ENCODE results near the gene ABCC1.

Gene ABCC1

DNA sequence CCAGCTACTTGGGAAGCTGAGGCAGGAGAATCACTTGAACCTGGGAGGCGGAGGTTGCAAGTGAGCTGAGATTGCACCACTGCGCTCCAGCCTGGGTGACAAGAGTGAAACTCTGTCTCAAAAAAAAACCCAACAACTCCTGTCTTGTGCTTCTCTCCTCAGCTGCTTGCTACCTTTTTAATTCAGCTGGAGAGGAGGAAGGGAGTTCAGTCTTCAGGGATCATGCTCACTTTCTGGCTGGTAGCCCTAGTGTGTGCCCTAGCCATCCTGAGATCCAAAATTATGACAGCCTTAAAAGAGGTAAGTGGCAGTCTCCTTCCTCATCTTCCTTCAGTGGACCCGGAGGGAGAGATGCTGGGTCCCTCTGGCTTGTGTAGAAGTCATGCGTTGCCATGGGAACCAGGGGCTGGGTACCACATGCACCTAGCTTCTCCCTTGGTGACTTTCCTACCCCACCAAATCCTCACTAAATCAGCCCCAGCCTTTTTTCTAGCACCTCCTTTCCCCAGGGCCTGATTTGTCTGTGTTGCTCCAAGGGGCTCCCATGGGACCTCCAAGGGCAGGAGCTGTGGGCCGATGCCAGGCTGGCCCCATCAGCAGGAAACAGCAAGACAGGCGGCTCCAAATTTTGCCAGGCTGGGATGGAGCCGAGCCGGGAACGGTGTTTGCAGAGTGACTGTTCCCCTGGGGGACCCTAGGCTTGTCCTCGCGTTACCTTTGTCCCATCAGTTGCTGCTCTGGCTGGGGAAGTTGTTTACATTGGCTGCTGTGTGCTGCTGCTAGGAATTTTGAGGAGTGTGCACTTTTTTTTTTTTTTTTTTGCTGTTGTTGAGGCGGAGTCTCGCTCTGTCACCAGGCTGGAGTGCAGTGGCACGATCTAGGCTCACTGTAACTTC is 65.2 kb downstream of the ABCC1 start:
- Histone ChIP-seq H3K4me3 (ENCODE audit: low read length) (no peak overlapping the region), H4K20me1 (ENCODE audit: control insufficient read depth, insufficient read depth, low read depth, low read length) (no peaks in the 10 kb centered on the region), H3K4me1 (ENCODE audit: control insufficient read depth, low read length) (peaks cover 6% of the 10 kb centered on the region), H3K79me2 (ENCODE audit: control insufficient read depth, low read length) (no peaks in the 10 kb centered on the region; the same call in 1 of the 2 replicates), H3K27me3 (ENCODE audit: control insufficient read depth, low read length) (no peaks in the 10 kb centered on the region), H3K36me3 (ENCODE audit: control insufficient read depth, low read length) (peaks cover 47% of the 10 kb centered on the region), H3K9me2 (replicated peaks; ENCODE audit: control insufficient read depth, low read length) (no peaks in the 10 kb centered on the region), H3K27ac (ENCODE audit: low read depth, low read length) (no peak overlapping the region), H3F3A (ENCODE audit: control insufficient read depth, insufficient read depth) (no peaks in the 10 kb centered on the region), H3K4me2 (ENCODE audit: low read length) (no peak overlapping the region), H3K9me3 (ENCODE audit: control insufficient read depth, insufficient read depth, low read length) (no peaks in the 10 kb centered on the region)
- TF ChIP-seq, protein P1, sequence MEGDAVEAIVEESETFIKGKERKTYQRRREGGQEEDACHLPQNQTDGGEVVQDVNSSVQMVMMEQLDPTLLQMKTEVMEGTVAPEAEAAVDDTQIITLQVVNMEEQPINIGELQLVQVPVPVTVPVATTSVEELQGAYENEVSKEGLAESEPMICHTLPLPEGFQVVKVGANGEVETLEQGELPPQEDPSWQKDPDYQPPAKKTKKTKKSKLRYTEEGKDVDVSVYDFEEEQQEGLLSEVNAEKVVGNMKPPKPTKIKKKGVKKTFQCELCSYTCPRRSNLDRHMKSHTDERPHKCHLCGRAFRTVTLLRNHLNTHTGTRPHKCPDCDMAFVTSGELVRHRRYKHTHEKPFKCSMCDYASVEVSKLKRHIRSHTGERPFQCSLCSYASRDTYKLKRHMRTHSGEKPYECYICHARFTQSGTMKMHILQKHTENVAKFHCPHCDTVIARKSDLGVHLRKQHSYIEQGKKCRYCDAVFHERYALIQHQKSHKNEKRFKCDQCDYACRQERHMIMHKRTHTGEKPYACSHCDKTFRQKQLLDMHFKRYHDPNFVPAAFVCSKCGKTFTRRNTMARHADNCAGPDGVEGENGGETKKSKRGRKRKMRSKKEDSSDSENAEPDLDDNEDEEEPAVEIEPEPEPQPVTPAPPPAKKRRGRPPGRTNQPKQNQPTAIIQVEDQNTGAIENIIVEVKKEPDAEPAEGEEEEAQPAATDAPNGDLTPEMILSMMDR (IDR thresholded peaks at IDR 0.05; ENCODE audit: low read depth, low read length, poor library complexity, severe bottlenecking), result no peak
- TF ChIP-seq EZH2phosphoT487 (IDR thresholded peaks at IDR 0.05; ENCODE audit: borderline replicate concordance, low read length), result no peak

- Histone ChIP-seq H3K36me3 (ENCODE audit: control insufficient read depth, low read length) (peaks cover 52% of the 10 kb centered on the region), H3K4me3 (ENCODE audit: low read length) (no peak overlapping the region), H3K4me1 (ENCODE audit: control insufficient read depth, low read length) (peaks cover 15% of the 10 kb centered on the region), H3F3A (ENCODE audit: control insufficient read depth, insufficient read depth) (no peaks in the 10 kb centered on the region), H4K20me1 (ENCODE audit: control insufficient read depth, insufficient read depth, low read depth, low read length) (no peaks in the 10 kb centered on the region), H3K27ac (ENCODE audit: low read depth, low read length) (no peak overlapping the region), H3K9me2 (replicated peaks; ENCODE audit: control insufficient read depth, low read length) (no peaks in the 10 kb centered on the region), H3K79me2 (ENCODE audit: control insufficient read depth, low read length) (no peaks in the 10 kb centered on the region), H3K27me3 (ENCODE audit: control insufficient read depth, low read length) (no peaks in the 10 kb centered on the region), H3K4me2 (ENCODE audit: low read length) (no peak overlapping the region), H3K9me3 (ENCODE audit: control insufficient read depth, insufficient read depth, low read length) (no peaks in the 10 kb centered on the region)
- no peak for TF ChIP-seq EZH2phosphoT487 (IDR thresholded peaks at IDR 0.05; ENCODE audit: borderline replicate concordance, low read length)
- TF ChIP-seq, protein P1 (IDR thresholded peaks at IDR 0.05; ENCODE audit: low read depth, low read length, poor library complexity, severe bottlenecking), result no peak
Observed at GRCh38 chr16:16015849-16016248, 66.4 kb downstream of the ABCC1 start.

DNA sequence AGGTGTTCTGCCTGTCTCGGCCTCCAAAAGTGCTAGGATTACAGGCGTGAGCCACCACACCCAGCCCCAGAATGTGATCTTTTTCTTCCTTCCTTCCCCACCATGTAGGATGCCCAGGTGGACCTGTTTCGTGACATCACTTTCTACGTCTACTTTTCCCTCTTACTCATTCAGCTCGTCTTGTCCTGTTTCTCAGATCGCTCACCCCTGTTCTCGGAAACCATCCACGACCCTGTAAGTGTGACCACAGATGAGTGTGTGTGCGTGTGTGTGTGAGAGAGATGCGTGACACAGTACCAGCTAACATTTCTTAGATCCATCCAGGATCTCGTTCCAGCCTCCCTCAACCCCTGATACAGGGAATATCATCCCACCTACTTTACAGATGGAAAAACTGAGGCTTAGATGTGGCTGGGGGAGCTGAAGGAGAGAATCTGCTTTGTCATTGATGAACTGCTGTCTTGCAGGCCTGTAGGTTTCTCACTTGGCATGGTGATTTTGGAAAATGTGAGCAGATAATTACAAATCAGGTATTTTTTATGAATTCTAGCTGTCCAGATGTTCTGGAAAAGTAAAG is 67.1 kb downstream of the ABCC1 start:
- H3K4me1 ChIP-seq (ENCODE audit: control insufficient read depth, low read length), result peaks cover 21% of the 10 kb centered on the region
- H3K79me2 ChIP-seq (ENCODE audit: control insufficient read depth, low read length), result no peaks in the 10 kb centered on the region
- H3K4me3 ChIP-seq (ENCODE audit: low read length), result no peak overlapping the region
- no peaks in the 10 kb centered on the region for H3F3A ChIP-seq (ENCODE audit: control insufficient read depth, insufficient read depth)
- H3K9me2 ChIP-seq (replicated peaks; ENCODE audit: control insufficient read depth, low read length), result no peaks in the 10 kb centered on the region
- H4K20me1 ChIP-seq (ENCODE audit: control insufficient read depth, insufficient read depth, low read depth, low read length), result no peaks in the 10 kb centered on the region
- no peaks in the 10 kb centered on the region for H3K27me3 ChIP-seq (ENCODE audit: control insufficient read depth, low read length)
- peaks cover 56% of the 10 kb centered on the region for H3K36me3 ChIP-seq (ENCODE audit: control insufficient read depth, low read length)
- no peak overlapping the region for H3K27ac ChIP-seq (ENCODE audit: low read depth, low read length)
- no peak overlapping the region for H3K4me2 ChIP-seq (ENCODE audit: low read length)
- TF ChIP-seq, protein P1 (IDR thresholded peaks at IDR 0.05; ENCODE audit: low read depth, low read length, poor library complexity, severe bottlenecking), result no peak
- TF ChIP-seq EZH2phosphoT487 (IDR thresholded peaks at IDR 0.05; ENCODE audit: borderline replicate concordance, low read length), result no peak
- no peaks in the 10 kb centered on the region for H3K9me3 ChIP-seq (ENCODE audit: control insufficient read depth, insufficient read depth, low read length)

All from DOHH2 (cell line).